ENCODE results near the gene NCAPG. TPM values are rescaled to one million over a fixed set of nuclear protein-coding genes. Genes with fewer than 3 reads are reported as not detected.

Gene NCAPG
- total RNA-seq, 6 donors from 2014 or later = 1.4 to 2.4 (median 2.1) TPM; not detected in 1

GRCh38 chr4:17763931-17764330 is 46.8 kb upstream of the NCAPG start:
- Histone ChIP-seq H3K4me1 (no peaks in the 10 kb centered on the region), H3K36me3 (no peaks in the 10 kb centered on the region), H3K27me3 (no peaks in the 10 kb centered on the region), H3K9me3 (peaks cover 0 to 7% (median 0%) of the 10 kb centered on the region in 4 donors), H3K27ac (no peak overlapping the region), H3K4me3 (no peak overlapping the region)
- no peak for ATAC-seq (ENCODE audit: low FRiP score in 2 of 2)
- WGBS, 2 donors = 44 to 68% methylated on average over 5 of the region's 5 CpGs
- DNase-seq = no peak
- TF ChIP-seq POLR2AphosphoS5 (IDR thresholded peaks at IDR 0.05) = no peak
- TF ChIP-seq CTCF (IDR thresholded peaks at IDR 0.05) = no peak
- TF ChIP-seq POLR2A (IDR thresholded peaks at IDR 0.05) = no peak
- no peak for TF ChIP-seq EP300 (IDR thresholded peaks at IDR 0.05)

- TF ChIP-seq POLR2A (IDR thresholded peaks at IDR 0.05) (no peak), CTCF (IDR thresholded peaks at IDR 0.05) (no peak), POLR2AphosphoS5 (IDR thresholded peaks at IDR 0.05) (no peak), EP300 (IDR thresholded peaks at IDR 0.05) (no peak)
- H3K27ac ChIP-seq = no peak overlapping the region
- ATAC-seq (ENCODE audit: low FRiP score in 2 of 2) (no peak), DNase-seq (no peak)
- no peaks in the 10 kb centered on the region for H3K27me3 ChIP-seq
- 69 to 76% methylated on average over 11 of the region's 11 CpGs for whole genome bisulfite sequencing, 2 donors
- peaks cover 0 to 4% (median 0%) of the 10 kb centered on the region in 4 donors for H3K4me1 ChIP-seq
- no peak overlapping the region for H3K4me3 ChIP-seq
- no peaks in the 10 kb centered on the region for H3K36me3 ChIP-seq
- H3K9me3 ChIP-seq = peaks cover 0 to 7% (median 0%) of the 10 kb centered on the region in 4 donors
Measured at GRCh38 chr4:17765514-17766286, 45.1 kb upstream of the NCAPG start.

- Histone ChIP-seq H3K4me1 (peaks cover 0 to 4% (median 0%) of the 10 kb centered on the region in 4 donors), H3K9me3 (peaks cover 0 to 7% (median 0%) of the 10 kb centered on the region in 4 donors), H3K27me3 (no peaks in the 10 kb centered on the region), H3K36me3 (no peaks in the 10 kb centered on the region), H3K27ac (no peak overlapping the region), H3K4me3 (no peak overlapping the region)
- DNase-seq (peak in 1 of 2 donors; percentile 69), ATAC-seq (ENCODE audit: low FRiP score in 2 of 2) (no peak)
- TF ChIP-seq POLR2A (IDR thresholded peaks at IDR 0.05) (no peak), EP300 (IDR thresholded peaks at IDR 0.05) (no peak), CTCF (IDR thresholded peaks at IDR 0.05) (no peak), POLR2AphosphoS5 (IDR thresholded peaks at IDR 0.05) (no peak)
- WGBS, 2 donors = 84 to 93% methylated on average over 8 to 13 of the region's 33 CpGs
Measured at GRCh38 chr4:17766826-17767458, 43.8 kb upstream of the NCAPG start.

GRCh38 chr4:17769406-17770174 is 41.2 kb upstream of the NCAPG start:
- H3K4me1 ChIP-seq = peaks cover 0 to 4% (median 0%) of the 10 kb centered on the region in 4 donors
- H3K9me3 ChIP-seq = peaks cover 0 to 7% (median 0%) of the 10 kb centered on the region in 4 donors
- WGBS, 2 donors = 47 to 50% methylated on average over 8 of the region's 8 CpGs
- DNase-seq (peak in 1 of 2 donors; percentile 70), ATAC-seq (ENCODE audit: low FRiP score in 2 of 2) (peak in 1 of 2 donors; percentile 67)
- H3K27ac ChIP-seq = no peak overlapping the region
- no peak overlapping the region for H3K4me3 ChIP-seq
- TF ChIP-seq POLR2AphosphoS5 (IDR thresholded peaks at IDR 0.05) (no peak), CTCF (IDR thresholded peaks at IDR 0.05) (no peak), EP300 (IDR thresholded peaks at IDR 0.05) (no peak), POLR2A (IDR thresholded peaks at IDR 0.05) (no peak)
- H3K27me3 ChIP-seq = no peaks in the 10 kb centered on the region
- no peaks in the 10 kb centered on the region for H3K36me3 ChIP-seq

Measured in upper lobe of left lung (tissue), 6 donors.